Measurements from ENCODE around the gene WDFY4. TPM values are rescaled to one million over a fixed set of nuclear protein-coding genes. Genes with fewer than 3 reads are reported as not detected.

The WDFY4 gene
- total and polyA plus RNA-seq, 2 of the 4 experiments (the other 2 are of a cell fraction): not detected

GRCh38 chr10:48638158-48638557, 46.5 kb upstream of the WDFY4 start:
- H3K4me2 ChIP-seq (ENCODE audit: low read depth, low read length): no peak overlapping the region
- CTCF ChIA-PET: interaction anchor here (0.8 to 1.5 kb wide), 4 partner anchors 18 to 30 kb away, joined by 3 to 5 read pairs (median 4); no protein-coding TSS in a partner anchor
- H3K27ac ChIP-seq (ENCODE audit: insufficient read depth, low read length): no peak overlapping the region
- H2AK9ac ChIP-seq (replicated peaks; ENCODE audit: low read depth, low read length, poor library complexity): no peak overlapping the region
- BruUV-seq (replicated peaks): no TSS peak
- no CpG with 5 or more reads among the region's 4 CpGs for WGBS, 2 experiments (ENCODE audit: extremely low coverage in 2 of 2, insufficient read length in 1 of 2)
- no peak overlapping the region for H2BK20ac ChIP-seq (ENCODE audit: low read depth, low read length)
- in situ Hi-C loops (cut with MboI; ENCODE audit: low sequenced_read_pairs): no loop called here
- no peak overlapping the region for H2BK5ac ChIP-seq (ENCODE audit: low read depth, low read length, poor library complexity, severe bottlenecking)
- peaks cover 0 to 8% of the 10 kb centered on the region in 2 experiments; a peak in 1 of 4 replicates for H3K79me1 ChIP-seq (ENCODE audit: low read depth in 1 of 2, low read length in 2 of 2)
- no peak overlapping the region for H3K23ac ChIP-seq (ENCODE audit: low read depth, low read length)
- no peak overlapping the region for H2BK120ac ChIP-seq (ENCODE audit: low read depth, low read length)
- no peak overlapping the region for H3K4ac ChIP-seq (ENCODE audit: low read depth, low read length)
- H3K56ac ChIP-seq (ENCODE audit: extremely low read depth, insufficient read depth, low read length): no peak overlapping the region
- H3K4me3 ChIP-seq (ENCODE audit: insufficient read depth, low read depth, low read length): no peak overlapping the region
- intact Hi-C loops (cut with micrococcal nuclease): no loop called here
- ATAC-seq (ENCODE audit: low read depth) (no peak), DNase-seq (no peak)
- TF ChIP-seq SMC3 (IDR thresholded peaks at IDR 0.05; ENCODE audit: low read depth, low read length) (no peak), USF2 (IDR thresholded peaks at IDR 0.05; ENCODE audit: low read depth, low read length) (no peak), BHLHE40 (IDR thresholded peaks at IDR 0.05; ENCODE audit: low read depth, low read length) (no peak), NFE2L2 (IDR thresholded peaks at IDR 0.05; ENCODE audit: low read depth, low read length) (no peak), MAFK (IDR thresholded peaks at IDR 0.05; ENCODE audit: low read depth, low read length) (no peak)
- H2BK15ac ChIP-seq (ENCODE audit: low read depth, low read length): no peak overlapping the region
- H4K91ac ChIP-seq (ENCODE audit: insufficient read depth, low read depth, low read length): no peak overlapping the region
- peaks cover 2% of the 10 kb centered on the region; the same call in 1 of the 2 replicates for H3K4me1 ChIP-seq (ENCODE audit: control insufficient read depth, insufficient read depth, low read length)
- no peak overlapping the region for H3K18ac ChIP-seq (ENCODE audit: low read depth, low read length)
- no peak overlapping the region for H4K5ac ChIP-seq (ENCODE audit: low read depth, low read length)
- no peaks in the 10 kb centered on the region for H3K9me3 ChIP-seq (ENCODE audit: control insufficient read depth, insufficient read depth, low read length)
- H3K9me1 ChIP-seq (ENCODE audit: insufficient read depth, low read length): no peaks in the 10 kb centered on the region
- no peak overlapping the region for H2AFZ ChIP-seq (replicated peaks; ENCODE audit: low read length, poor library complexity)
- dilution Hi-C loops (cut with HindIII; ENCODE audit: low sequenced_read_pairs, unreplicated experiment): no loop called here
- H3K27me3 ChIP-seq (ENCODE audit: control insufficient read depth, insufficient read depth, low read length): no peaks in the 10 kb centered on the region
- POLR2A ChIA-PET (ENCODE audit: unreplicated experiment): no interaction called here
- H3K9ac ChIP-seq (ENCODE audit: low read depth, low read length): no peak overlapping the region
- H4K20me1 ChIP-seq (ENCODE audit: insufficient read depth, low read length): no peaks in the 10 kb centered on the region
- H3K14ac ChIP-seq (replicated peaks; ENCODE audit: low read depth, low read length): no peak overlapping the region
- no peak overlapping the region for H4K8ac ChIP-seq (ENCODE audit: low read depth in 2 of 2, low read length in 2 of 2)
- H2AK5ac ChIP-seq (ENCODE audit: low read depth, low read length): no peak overlapping the region
- no peaks in the 10 kb centered on the region for H3K36me3 ChIP-seq (ENCODE audit: control insufficient read depth, insufficient read depth, low read length)

Measured in IMR-90 (cell line).